Neural cell (in vitro differentiated cells): ENCODE results near the gene STX8. TPM values are rescaled to one million over a fixed set of nuclear protein-coding genes. Genes with fewer than 3 reads are reported as not detected.

Experiments used
- H2AFZ ChIP-seq: fragments of 200-600, 300-800 bp; sonication (generic), shearing (Covaris generic); 2 replicates; pipeline ENCODE4 v1.6.0; 2014; ENCODE audit warnings: low read depth, mild to moderate bottlenecking, antibody characterized with exemption, low read length, moderate library complexity
- H3F3A ChIP-seq: fragments of 200-600 bp; shearing (Covaris generic); 2 replicates; pipeline ENCODE4 v1.6.1; 2016; ENCODE audit warnings: mild to moderate bottlenecking, moderate library complexity, mixed read lengths, antibody characterized with exemption, low read length; ENCODE audit not compliant: insufficient read depth, poor library complexity, severe bottlenecking
- H3K27ac ChIP-seq: fragments of 200-600, 300-800 bp; sonication (generic), shearing (Covaris generic); 2 replicates; pipeline ENCODE4 v1.5.1; 2014; ENCODE audit warnings: mild to moderate bottlenecking, low read length, moderate library complexity
- H3K27me3 ChIP-seq: fragments of 300-800, 200-600 bp; sonication (generic), shearing (Covaris generic); 2 replicates; pipeline ENCODE4 v1.6.0; 2014; ENCODE audit warnings: mild to moderate bottlenecking, low read depth, low read length, moderate library complexity; ENCODE audit not compliant: insufficient read depth
- H3K36me3 ChIP-seq: fragments of 300-800, 200-600 bp; sonication (generic), shearing (Covaris generic); 2 replicates; pipeline ENCODE4 v1.5.1; 2014; ENCODE audit warnings: mild to moderate bottlenecking, antibody characterized with exemption, low read length, moderate library complexity; ENCODE audit not compliant: insufficient read depth
- H3K4me2 ChIP-seq: fragments of 300-800, 200-600 bp; sonication (generic), shearing (Covaris generic); 2 replicates; pipeline ENCODE4 v1.6.0; 2014; ENCODE audit warnings: mild to moderate bottlenecking, low read length
- H3K4me3 ChIP-seq: fragments of 300-800, 200-600 bp; sonication (generic), shearing (Covaris generic); 2 replicates; pipeline ENCODE4 v1.5.1; 2014; ENCODE audit warnings: mild to moderate bottlenecking, low read length, moderate library complexity
- H3K79me2 ChIP-seq: fragments of 200-600 bp; shearing (Covaris generic); replicated peaks from 2 replicates; pipeline ENCODE4 v1.6.0; 2014; ENCODE audit warnings: mild to moderate bottlenecking, low read length, moderate library complexity; ENCODE audit not compliant: insufficient read depth
- H3K9ac ChIP-seq: fragments of 300-800, 200-600 bp; sonication (generic), shearing (Covaris generic); 2 replicates; pipeline ENCODE4 v1.6.1; 2016; ENCODE audit warnings: mild to moderate bottlenecking, low read length, mixed read lengths
- H3K9me2 ChIP-seq: fragments of 200-600 bp; shearing (Covaris generic); 2 replicates; pipeline ENCODE4 v1.6.1; 2016; ENCODE audit warnings: mild to moderate bottlenecking, low read length, mixed read lengths; ENCODE audit not compliant: insufficient read depth
- H3K9me3 ChIP-seq: fragments of 200-600, 300-800 bp; sonication (generic), shearing (Covaris generic); 2 replicates; pipeline ENCODE4 v1.6.1; 2016; ENCODE audit warnings: mild to moderate bottlenecking, mixed run types, low read length, moderate library complexity, mixed read lengths
- H4K20me1 ChIP-seq: fragments of 200-600 bp; shearing (Covaris generic); 2 replicates; pipeline ENCODE4 v1.6.1; 2016; ENCODE audit warnings: mild to moderate bottlenecking, mixed run types; ENCODE audit not compliant: insufficient read depth
- EP300 ChIP-seq: fragments of 450-650 bp; conservative IDR thresholded peaks from 2 replicates; pipeline ENCODE4 v1.6.1; 2014; ENCODE audit warnings: antibody characterized with exemption, mild to moderate bottlenecking, moderate library complexity; ENCODE audit not compliant: poor library complexity, severe bottlenecking
- EZH2 ChIP-seq: fragments of 200-600, 300-800 bp; shearing (Covaris generic), sonication (generic); IDR thresholded peaks from 2 replicates; pipeline ENCODE4 v1.6.1; 2014; ENCODE audit warnings: antibody characterized with exemption, low read length, borderline replicate concordance, mild to moderate bottlenecking; ENCODE audit not compliant: insufficient read depth, poor library complexity, severe bottlenecking
- MXI1 ChIP-seq: fragments of 450-650 bp; conservative IDR thresholded peaks from 2 replicates; pipeline ENCODE4 v1.6.1; 2014; ENCODE audit warnings: antibody characterized with exemption, mild to moderate bottlenecking; ENCODE audit not compliant: poor library complexity, severe bottlenecking
- POLR2AphosphoS5 ChIP-seq: IDR thresholded peaks from 2 replicates; pipeline ENCODE4 v1.6.1; 2012
- RAD21 ChIP-seq: fragments of 450-650 bp; conservative IDR thresholded peaks from 2 replicates; pipeline ENCODE4 v1.6.1; 2014; ENCODE audit warnings: antibody characterized with exemption, mild to moderate bottlenecking, moderate library complexity
- SMC3 ChIP-seq: fragments of 450-650 bp; conservative IDR thresholded peaks from 2 replicates; pipeline ENCODE4 v1.6.1; 2014; ENCODE audit warnings: antibody characterized with exemption, mild to moderate bottlenecking, moderate library complexity; ENCODE audit not compliant: poor library complexity
- TAF1 ChIP-seq: IDR thresholded peaks from 2 replicates; pipeline ENCODE4 v1.6.1; 2012; ENCODE audit warnings: low read depth
- polyA plus RNA-seq: library from polyadenylated mRNA; depleted of rRNA; stranded (reverse); fragments of >200 nt; gene quantifications from 2 replicates; pipeline ENCODE4 v1.2.3, GENCODE V29; 2014
- TF ChIP-seq, protein P1 (sequence below): IDR thresholded peaks from 2 replicates; pipeline ENCODE4 v1.6.1; 2012; ENCODE audit warnings: borderline replicate concordance
- TF ChIP-seq, protein P2 (sequence below): fragments of 450-650 bp; IDR thresholded peaks from 2 replicates; pipeline ENCODE4 v1.5.1; 2014; ENCODE audit warnings: antibody characterized with exemption, mild to moderate bottlenecking, moderate library complexity; ENCODE audit not compliant: poor library complexity, severe bottlenecking

STX8 gene
- polyA plus RNA-seq, 1 donor from 2014 or later, result 100 TPM

DNA sequence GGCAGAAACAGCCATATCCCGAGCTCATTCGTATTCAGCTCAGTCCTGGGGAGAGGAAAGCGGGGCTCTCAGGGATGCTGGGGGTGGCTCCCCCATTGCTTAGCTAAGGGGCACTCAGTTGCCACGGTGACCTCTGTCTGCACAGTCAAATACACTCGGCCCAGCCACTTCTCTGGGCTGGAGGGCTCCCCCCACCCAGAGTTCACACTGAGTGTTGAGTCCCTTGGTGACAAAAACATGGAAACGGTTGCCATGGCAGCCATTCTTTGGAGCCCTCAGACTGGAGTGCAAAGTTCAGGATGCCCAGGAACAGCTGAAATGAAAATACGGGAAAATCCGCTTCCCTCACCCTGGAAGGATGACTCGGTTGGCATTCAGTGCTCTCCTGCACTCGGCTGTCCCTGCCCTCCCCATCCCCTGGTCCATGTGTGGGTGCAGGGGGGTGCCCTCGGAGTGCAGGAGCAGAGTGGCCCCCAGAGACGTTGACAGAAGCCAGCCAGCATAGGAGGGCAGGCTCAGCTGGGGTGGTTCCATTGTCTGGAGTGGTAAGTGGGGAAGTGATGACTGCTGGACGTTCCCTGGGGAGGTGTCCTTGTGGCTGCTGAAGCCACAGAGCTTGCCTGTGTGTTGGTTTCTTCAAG is 337.8 kb downstream of the STX8 start:
- Histone ChIP-seq H3F3A (no peaks in the 10 kb centered on the region), H3K36me3 (no peaks in the 10 kb centered on the region), H3K4me2 (no peak overlapping the region), H3K79me2 (no peaks in the 10 kb centered on the region), H2AFZ (no peak overlapping the region), H3K27ac (peak overlapping the region; percentile 49), H3K9ac (peak overlapping the region; percentile 38), H3K9me3 (no peaks in the 10 kb centered on the region), H3K9me2 (no peaks in the 10 kb centered on the region), H4K20me1 (no peaks in the 10 kb centered on the region), H3K27me3 (no peaks in the 10 kb centered on the region), H3K4me3 (peak overlapping the region; percentile 45)
- TF ChIP-seq RAD21 (peak; percentile 18), MXI1 (no peak), EP300 (peak; percentile 75)

DNA sequence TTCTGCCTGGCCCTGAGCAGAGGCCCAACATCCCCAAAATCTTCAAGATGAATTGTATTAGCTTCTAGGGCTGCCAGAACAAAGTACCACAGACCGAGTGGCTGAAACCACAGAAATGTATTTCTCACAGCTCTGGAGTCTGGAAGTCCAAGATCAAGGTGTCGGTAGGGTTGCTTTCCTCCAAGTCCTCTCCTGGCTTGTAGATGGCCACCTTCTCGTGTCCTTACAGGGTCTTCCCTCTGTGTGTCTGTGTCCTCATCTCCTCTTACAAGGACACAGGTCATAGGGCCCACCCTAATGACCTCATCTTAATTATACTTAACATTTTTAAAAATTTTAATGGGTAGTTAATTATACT is 338.6 kb downstream of the STX8 start:
- Histone ChIP-seq H3K27ac (peak overlapping the region; percentile 49), H4K20me1 (no peaks in the 10 kb centered on the region), H3K9me2 (no peaks in the 10 kb centered on the region), H2AFZ (no peak overlapping the region), H3K4me3 (no peak overlapping the region), H3K36me3 (no peaks in the 10 kb centered on the region), H3K4me2 (no peak overlapping the region), H3K27me3 (no peaks in the 10 kb centered on the region), H3K9ac (no peak overlapping the region), H3K79me2 (no peaks in the 10 kb centered on the region), H3K9me3 (no peaks in the 10 kb centered on the region), H3F3A (no peaks in the 10 kb centered on the region)
- TF ChIP-seq EP300 (no peak), RAD21 (no peak)

DNA sequence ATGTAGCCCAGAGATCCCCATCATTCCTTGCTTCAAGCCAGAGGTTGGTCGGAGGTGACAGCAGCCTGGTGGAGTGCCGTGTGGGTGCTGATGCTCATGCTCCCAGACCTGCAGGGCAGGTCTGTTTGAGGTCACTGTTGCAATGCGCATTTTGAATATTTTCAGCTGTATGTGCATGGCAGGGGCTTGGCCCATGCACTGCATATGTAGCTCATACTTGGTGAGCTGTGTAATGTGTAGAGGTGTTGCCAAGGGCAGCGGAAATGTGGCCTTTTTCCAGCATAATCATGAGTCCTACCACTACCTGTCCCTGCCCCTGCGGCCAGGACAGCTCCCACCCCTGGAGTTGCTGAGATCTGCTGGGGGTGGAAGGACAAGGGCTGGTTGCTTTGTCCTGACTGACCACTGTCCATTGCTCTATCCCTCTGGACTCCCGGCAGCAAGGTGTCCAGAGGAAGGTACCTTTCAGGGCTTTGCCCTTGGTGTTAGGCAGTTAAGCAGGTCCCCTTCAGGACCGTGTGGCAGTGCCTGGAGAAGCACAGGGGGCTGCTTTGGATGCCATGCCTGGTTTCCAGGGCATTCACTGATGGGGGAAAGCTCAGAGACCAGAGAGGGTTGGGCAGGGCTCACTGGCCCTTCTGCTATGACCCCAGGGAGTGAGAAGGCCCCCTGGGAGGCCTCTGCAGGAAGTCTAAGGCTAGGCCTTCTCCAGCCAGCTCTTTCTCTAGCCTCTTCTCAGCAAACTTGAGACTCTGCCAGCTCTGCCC is 339.2 kb downstream of the STX8 start:
- Histone ChIP-seq H3K4me2 (no peak overlapping the region), H3K36me3 (no peaks in the 10 kb centered on the region), H2AFZ (no peak overlapping the region), H3K9ac (no peak overlapping the region), H3K9me2 (no peaks in the 10 kb centered on the region), H3K4me3 (no peak overlapping the region), H4K20me1 (no peaks in the 10 kb centered on the region), H3K27ac (peak overlapping the region; percentile 49), H3F3A (no peaks in the 10 kb centered on the region), H3K9me3 (no peaks in the 10 kb centered on the region), H3K79me2 (no peaks in the 10 kb centered on the region), H3K27me3 (no peaks in the 10 kb centered on the region)
- TF ChIP-seq EP300, result no peak

DNA sequence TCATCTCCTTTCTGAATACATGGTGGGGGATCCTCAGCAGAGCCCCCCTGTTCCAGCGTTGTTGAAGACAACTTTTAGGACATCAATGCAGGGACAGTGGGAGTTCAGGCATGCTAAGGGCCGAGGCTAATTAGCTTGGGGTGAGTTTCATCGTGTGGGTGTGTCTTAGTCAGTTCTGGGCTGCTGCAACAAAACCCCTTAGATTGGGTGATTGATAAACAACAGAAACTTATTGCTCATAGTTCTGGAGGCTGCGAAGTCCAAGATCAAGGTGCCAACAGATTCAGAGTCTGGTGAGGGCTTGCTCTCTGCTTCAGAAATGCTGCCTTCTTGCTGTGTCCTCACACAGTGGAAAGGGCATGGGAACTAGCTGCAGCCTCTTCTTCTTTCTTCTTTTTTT is 340.3 kb downstream of the STX8 start:
- Histone ChIP-seq H3K27me3 (no peaks in the 10 kb centered on the region), H3K4me3 (no peak overlapping the region), H3K9me3 (no peaks in the 10 kb centered on the region), H4K20me1 (no peaks in the 10 kb centered on the region), H3K27ac (no peak overlapping the region), H3K9me2 (no peaks in the 10 kb centered on the region), H3K4me2 (no peak overlapping the region), H2AFZ (no peak overlapping the region), H3K9ac (no peak overlapping the region), H3F3A (no peaks in the 10 kb centered on the region), H3K79me2 (no peaks in the 10 kb centered on the region), H3K36me3 (no peaks in the 10 kb centered on the region)
- TF ChIP-seq TAF1, result no peak
- no peak for TF ChIP-seq SMC3
- TF ChIP-seq, protein P1, sequence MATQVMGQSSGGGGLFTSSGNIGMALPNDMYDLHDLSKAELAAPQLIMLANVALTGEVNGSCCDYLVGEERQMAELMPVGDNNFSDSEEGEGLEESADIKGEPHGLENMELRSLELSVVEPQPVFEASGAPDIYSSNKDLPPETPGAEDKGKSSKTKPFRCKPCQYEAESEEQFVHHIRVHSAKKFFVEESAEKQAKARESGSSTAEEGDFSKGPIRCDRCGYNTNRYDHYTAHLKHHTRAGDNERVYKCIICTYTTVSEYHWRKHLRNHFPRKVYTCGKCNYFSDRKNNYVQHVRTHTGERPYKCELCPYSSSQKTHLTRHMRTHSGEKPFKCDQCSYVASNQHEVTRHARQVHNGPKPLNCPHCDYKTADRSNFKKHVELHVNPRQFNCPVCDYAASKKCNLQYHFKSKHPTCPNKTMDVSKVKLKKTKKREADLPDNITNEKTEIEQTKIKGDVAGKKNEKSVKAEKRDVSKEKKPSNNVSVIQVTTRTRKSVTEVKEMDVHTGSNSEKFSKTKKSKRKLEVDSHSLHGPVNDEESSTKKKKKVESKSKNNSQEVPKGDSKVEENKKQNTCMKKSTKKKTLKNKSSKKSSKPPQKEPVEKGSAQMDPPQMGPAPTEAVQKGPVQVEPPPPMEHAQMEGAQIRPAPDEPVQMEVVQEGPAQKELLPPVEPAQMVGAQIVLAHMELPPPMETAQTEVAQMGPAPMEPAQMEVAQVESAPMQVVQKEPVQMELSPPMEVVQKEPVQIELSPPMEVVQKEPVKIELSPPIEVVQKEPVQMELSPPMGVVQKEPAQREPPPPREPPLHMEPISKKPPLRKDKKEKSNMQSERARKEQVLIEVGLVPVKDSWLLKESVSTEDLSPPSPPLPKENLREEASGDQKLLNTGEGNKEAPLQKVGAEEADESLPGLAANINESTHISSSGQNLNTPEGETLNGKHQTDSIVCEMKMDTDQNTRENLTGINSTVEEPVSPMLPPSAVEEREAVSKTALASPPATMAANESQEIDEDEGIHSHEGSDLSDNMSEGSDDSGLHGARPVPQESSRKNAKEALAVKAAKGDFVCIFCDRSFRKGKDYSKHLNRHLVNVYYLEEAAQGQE, result no peak
- TF ChIP-seq POLR2AphosphoS5, result no peak
- TF ChIP-seq EZH2, result no peak
- no peak for TF ChIP-seq MXI1
- TF ChIP-seq, protein P2, sequence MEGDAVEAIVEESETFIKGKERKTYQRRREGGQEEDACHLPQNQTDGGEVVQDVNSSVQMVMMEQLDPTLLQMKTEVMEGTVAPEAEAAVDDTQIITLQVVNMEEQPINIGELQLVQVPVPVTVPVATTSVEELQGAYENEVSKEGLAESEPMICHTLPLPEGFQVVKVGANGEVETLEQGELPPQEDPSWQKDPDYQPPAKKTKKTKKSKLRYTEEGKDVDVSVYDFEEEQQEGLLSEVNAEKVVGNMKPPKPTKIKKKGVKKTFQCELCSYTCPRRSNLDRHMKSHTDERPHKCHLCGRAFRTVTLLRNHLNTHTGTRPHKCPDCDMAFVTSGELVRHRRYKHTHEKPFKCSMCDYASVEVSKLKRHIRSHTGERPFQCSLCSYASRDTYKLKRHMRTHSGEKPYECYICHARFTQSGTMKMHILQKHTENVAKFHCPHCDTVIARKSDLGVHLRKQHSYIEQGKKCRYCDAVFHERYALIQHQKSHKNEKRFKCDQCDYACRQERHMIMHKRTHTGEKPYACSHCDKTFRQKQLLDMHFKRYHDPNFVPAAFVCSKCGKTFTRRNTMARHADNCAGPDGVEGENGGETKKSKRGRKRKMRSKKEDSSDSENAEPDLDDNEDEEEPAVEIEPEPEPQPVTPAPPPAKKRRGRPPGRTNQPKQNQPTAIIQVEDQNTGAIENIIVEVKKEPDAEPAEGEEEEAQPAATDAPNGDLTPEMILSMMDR, result no peak
- no peak for TF ChIP-seq RAD21
- TF ChIP-seq EP300, result no peak
